ENCODE measurements around the gene TXNIP.
"Not testable (repeated sequence)": the region's sequence is repeated elsewhere in the genome, so short reads cannot be mapped to it uniquely, and the experiment has no call there.

The TXNIP gene

GRCh38 chr1:145996433-145997015, at the start of gene TXNIP:
Gene TXNIP (minus strand): TSS chr1:145996579. CDS start chr1:145996266, 313 bp downstream.
- Histone ChIP-seq H3K27me3 (ENCODE audit: control insufficient read depth, insufficient read depth, low read length) (no peaks in the 10 kb centered on the region), H3K4me3 (ENCODE audit: low read length) (peak within 1 kb of the TSS; percentile 61), H3K36me3 (ENCODE audit: control insufficient read depth, insufficient read depth, low read length) (peaks cover 20% of the 10 kb centered on the region), H3K4me1 (ENCODE audit: control insufficient read depth, insufficient read depth, low read length) (peaks cover 39% of the 10 kb centered on the region), H3K9ac (ENCODE audit: low read length) (peak within 1 kb of the TSS; percentile 83), H3K9me3 (ENCODE audit: control insufficient read depth, low read length) (no peaks in the 10 kb centered on the region)

- no peaks in the 10 kb centered on the region for H3K9me3 ChIP-seq (ENCODE audit: control insufficient read depth, low read length)
- no peak overlapping the region for H3K9ac ChIP-seq (ENCODE audit: low read length)
- H3K4me1 ChIP-seq (ENCODE audit: control insufficient read depth, insufficient read depth, low read length): peaks cover 9% of the 10 kb centered on the region
- H3K27me3 ChIP-seq (ENCODE audit: control insufficient read depth, insufficient read depth, low read length): no peaks in the 10 kb centered on the region
- H3K36me3 ChIP-seq (ENCODE audit: control insufficient read depth, insufficient read depth, low read length): no peaks in the 10 kb centered on the region
- H3K4me3 ChIP-seq (ENCODE audit: low read length): no peak overlapping the region
These were observed 43.4 kb upstream of the TXNIP start for GRCh38 chr1:146039844-146040194.

- Histone ChIP-seq H3K9ac (ENCODE audit: low read length) (peak overlapping the region; percentile 71), H3K9me3 (ENCODE audit: control insufficient read depth, low read length) (no peaks in the 10 kb centered on the region), H3K4me1 (ENCODE audit: control insufficient read depth, insufficient read depth, low read length) (peaks cover 9% of the 10 kb centered on the region), H3K4me3 (ENCODE audit: low read length) (peak overlapping the region; percentile 36), H3K36me3 (ENCODE audit: control insufficient read depth, insufficient read depth, low read length) (no peaks in the 10 kb centered on the region), H3K27me3 (ENCODE audit: control insufficient read depth, insufficient read depth, low read length) (no peaks in the 10 kb centered on the region)
These were observed 40.7 kb upstream of the TXNIP start for GRCh38 chr1:146036965-146037646.

GRCh38 chr1:146036241-146036964, 40.0 kb upstream of the TXNIP start:
- Histone ChIP-seq H3K36me3 (ENCODE audit: control insufficient read depth, insufficient read depth, low read length) (no peaks in the 10 kb centered on the region), H3K4me1 (ENCODE audit: control insufficient read depth, insufficient read depth, low read length) (peaks cover 9% of the 10 kb centered on the region), H3K27me3 (ENCODE audit: control insufficient read depth, insufficient read depth, low read length) (no peaks in the 10 kb centered on the region), H3K9ac (ENCODE audit: low read length) (no peak overlapping the region), H3K9me3 (ENCODE audit: control insufficient read depth, low read length) (no peaks in the 10 kb centered on the region), H3K4me3 (ENCODE audit: low read length) (no peak overlapping the region)

- no peak overlapping the region for H3K4me3 ChIP-seq (ENCODE audit: low read length)
- H3K36me3 ChIP-seq (ENCODE audit: control insufficient read depth, insufficient read depth, low read length): no peaks in the 10 kb centered on the region
- no peaks in the 10 kb centered on the region for H3K27me3 ChIP-seq (ENCODE audit: control insufficient read depth, insufficient read depth, low read length)
- no peaks in the 10 kb centered on the region for H3K9me3 ChIP-seq (ENCODE audit: control insufficient read depth, low read length)
- H3K9ac ChIP-seq (ENCODE audit: low read length): no peak overlapping the region
- peaks cover 9% of the 10 kb centered on the region for H3K4me1 ChIP-seq (ENCODE audit: control insufficient read depth, insufficient read depth, low read length)
These were observed 38.7 kb upstream of the TXNIP start for GRCh38 chr1:146035048-146035423.

- Histone ChIP-seq H3K27me3 (ENCODE audit: control insufficient read depth, insufficient read depth, low read length) (no peaks in the 10 kb centered on the region), H3K4me3 (ENCODE audit: low read length) (no peak overlapping the region), H3K36me3 (ENCODE audit: control insufficient read depth, insufficient read depth, low read length) (no peaks in the 10 kb centered on the region), H3K4me1 (ENCODE audit: control insufficient read depth, insufficient read depth, low read length) (peaks cover 9% of the 10 kb centered on the region), H3K9me3 (ENCODE audit: control insufficient read depth, low read length) (no peaks in the 10 kb centered on the region), H3K9ac (ENCODE audit: low read length) (no peak overlapping the region)
These were observed 36.3 kb upstream of the TXNIP start for GRCh38 chr1:146032631-146033219.

- Histone ChIP-seq H3K4me3 (ENCODE audit: low read length) (no peak overlapping the region), H3K36me3 (ENCODE audit: control insufficient read depth, insufficient read depth, low read length) (no peaks in the 10 kb centered on the region), H3K4me1 (ENCODE audit: control insufficient read depth, insufficient read depth, low read length) (peaks cover 9% of the 10 kb centered on the region), H3K9me3 (ENCODE audit: control insufficient read depth, low read length) (no peaks in the 10 kb centered on the region), H3K27me3 (ENCODE audit: control insufficient read depth, insufficient read depth, low read length) (no peaks in the 10 kb centered on the region), H3K9ac (ENCODE audit: low read length) (no peak overlapping the region)
These were observed 35.1 kb upstream of the TXNIP start for GRCh38 chr1:146031476-146031875.

GRCh38 chr1:146029117-146029516, 32.7 kb upstream of the TXNIP start:
- Histone ChIP-seq H3K36me3 (ENCODE audit: control insufficient read depth, insufficient read depth, low read length) (no peaks in the 10 kb centered on the region), H3K4me1 (ENCODE audit: control insufficient read depth, insufficient read depth, low read length) (no peaks in the 10 kb centered on the region), H3K9ac (ENCODE audit: low read length) (no peak overlapping the region), H3K9me3 (ENCODE audit: control insufficient read depth, low read length) (no peaks in the 10 kb centered on the region), H3K4me3 (ENCODE audit: low read length) (no peak overlapping the region), H3K27me3 (ENCODE audit: control insufficient read depth, insufficient read depth, low read length) (no peaks in the 10 kb centered on the region)

- H3K27me3 ChIP-seq (ENCODE audit: control insufficient read depth, insufficient read depth, low read length); H3K9me3 ChIP-seq (ENCODE audit: control insufficient read depth, low read length); H3K4me1 ChIP-seq (ENCODE audit: control insufficient read depth, insufficient read depth, low read length); H3K36me3 ChIP-seq (ENCODE audit: control insufficient read depth, insufficient read depth, low read length); H3K4me3 ChIP-seq (ENCODE audit: low read length); H3K9ac ChIP-seq (ENCODE audit: low read length): not testable (repeated sequence)
These were observed 30.3 kb upstream of the TXNIP start for GRCh38 chr1:146026650-146027049.

- not testable (repeated sequence) for H3K4me3 ChIP-seq (ENCODE audit: low read length); H3K4me1 ChIP-seq (ENCODE audit: control insufficient read depth, insufficient read depth, low read length); H3K9ac ChIP-seq (ENCODE audit: low read length); H3K9me3 ChIP-seq (ENCODE audit: control insufficient read depth, low read length); H3K36me3 ChIP-seq (ENCODE audit: control insufficient read depth, insufficient read depth, low read length)
- peaks cover 11% of the 10 kb centered on the region for H3K27me3 ChIP-seq (ENCODE audit: control insufficient read depth, insufficient read depth, low read length)
These were observed 29.6 kb upstream of the TXNIP start for GRCh38 chr1:146025787-146026495.

GRCh38 chr1:146022403-146023127, 26.2 kb upstream of the TXNIP start:
- H3K27me3 ChIP-seq (ENCODE audit: control insufficient read depth, insufficient read depth, low read length): peaks cover 41% of the 10 kb centered on the region
- no peaks in the 10 kb centered on the region for H3K36me3 ChIP-seq (ENCODE audit: control insufficient read depth, insufficient read depth, low read length)
- H3K4me3 ChIP-seq (ENCODE audit: low read length): no peak overlapping the region
- H3K9ac ChIP-seq (ENCODE audit: low read length): no peak overlapping the region
- H3K4me1 ChIP-seq (ENCODE audit: control insufficient read depth, insufficient read depth, low read length): peaks cover 13% of the 10 kb centered on the region
- no peaks in the 10 kb centered on the region for H3K9me3 ChIP-seq (ENCODE audit: control insufficient read depth, low read length)

All from mucosa of stomach (tissue), 1 donor.